Astrocyte of the spinal cord (primary cell): ENCODE results near the gene CDK14.

Experiments used
- DNase-seq: peaks from one replicate; pipeline ENCODE4 v3.0.0; 2011; ENCODE audit warnings: low read depth, low spot score
- H3K4me3 ChIP-seq: 2 replicates; pipeline ENCODE4 v1.5.1; 2011; ENCODE audit warnings: low read depth, mild to moderate bottlenecking, low read length, moderate library complexity
- CTCF ChIP-seq: IDR thresholded peaks from 2 replicates; pipeline ENCODE4 v1.5.1; 2012; ENCODE audit warnings: low read depth, mild to moderate bottlenecking, low read length, inconsistent platforms
- in situ Hi-C: cut with HindIII; loops from 2 replicates; pipeline ENCODE4 v1.10.0; 2017; ENCODE audit warnings: low sequenced_read_pairs

Gene CDK14

GRCh38 chr7:90999989-91000979 lies 404.2 kb downstream of the CDK14 start:
- TF ChIP-seq CTCF, result no peak
- no peak overlapping the region for H3K4me3 ChIP-seq
- in situ Hi-C loops, result no loop called here
- peak; percentile 14 for DNase-seq

- TF ChIP-seq CTCF, result no peak
- DNase-seq, result no peak
- H3K4me3 ChIP-seq, result no peak overlapping the region
- in situ Hi-C loops, result no loop called here
Measured at GRCh38 chr7:91005024-91005423, 408.9 kb downstream of the CDK14 start.

- H3K4me3 ChIP-seq, result no peak overlapping the region
- no peak for TF ChIP-seq CTCF
- DNase-seq, result no peak
- in situ Hi-C loops, result no loop called here
Measured at GRCh38 chr7:91005841-91006240, 409.7 kb downstream of the CDK14 start.

GRCh38 chr7:91007371-91007770 lies 411.2 kb downstream of the CDK14 start:
- no peak for TF ChIP-seq CTCF
- H3K4me3 ChIP-seq, result no peak overlapping the region
- no peak for DNase-seq
- in situ Hi-C loops, result no loop called here

- no peak for TF ChIP-seq CTCF
- in situ Hi-C loops, result no loop called here
- no peak overlapping the region for H3K4me3 ChIP-seq
- DNase-seq, result no peak
Measured at GRCh38 chr7:91013078-91013477, 417.0 kb downstream of the CDK14 start.

GRCh38 chr7:91019686-91020385 lies 423.7 kb downstream of the CDK14 start:
- no peak overlapping the region for H3K4me3 ChIP-seq
- TF ChIP-seq CTCF, result no peak
- no peak for DNase-seq
- in situ Hi-C loops, result no loop called here
